Neural progenitor cell (in vitro differentiated cells): ENCODE data around the gene CACNA1C. TPM values are rescaled to one million over a fixed set of nuclear protein-coding genes. Genes with fewer than 3 reads are reported as not detected.
"Not testable (repeated sequence)": the region's sequence is repeated elsewhere in the genome, so short reads cannot be mapped to it uniquely, and the experiment has no call there.

Experiments
- DNase-seq: peaks from one replicate; pipeline ENCODE4 v3.0.0-alpha.2; 2016; ENCODE audit warnings: low spot score
- H2AFZ ChIP-seq: fragments of 200-600 bp; sonication (generic); replicated peaks from 2 replicates; pipeline ENCODE4 v1.6.1; 2016; ENCODE audit warnings: antibody characterized with exemption
- H3F3A ChIP-seq: fragments of 200-600 bp; sonication (generic); 2 replicates; pipeline ENCODE4 v1.6.1; 2016; ENCODE audit warnings: antibody characterized with exemption, low read depth
- H3K27ac ChIP-seq: fragments of 200-600 bp; sonication (generic); 2 replicates; pipeline ENCODE4 v1.5.1; 2016; ENCODE audit warnings: mild to moderate bottlenecking
- H3K27me3 ChIP-seq: fragments of 200-600 bp; sonication (generic); 2 replicates; pipeline ENCODE4 v1.6.1; 2016; ENCODE audit warnings: mild to moderate bottlenecking, moderate library complexity
- H3K36me3 ChIP-seq: fragments of 200-600 bp; sonication (generic); 2 replicates; pipeline ENCODE4 v1.5.1; 2016
- H3K4me1 ChIP-seq: fragments of 200-600 bp; sonication (generic); 2 replicates; pipeline ENCODE4 v1.6.1; 2016; ENCODE audit warnings: mixed run types
- H3K4me2 ChIP-seq: fragments of 200-600 bp; sonication (generic); 2 replicates; pipeline ENCODE4 v1.6.1; 2016
- H3K4me3 ChIP-seq: fragments of 200-600 bp; sonication (generic); 2 replicates; pipeline ENCODE4 v1.5.1; 2016
- H3K79me2 ChIP-seq: fragments of 200-600 bp; sonication (generic); 2 replicates; pipeline ENCODE4 v1.6.1; 2016; ENCODE audit warnings: low read depth
- H3K9ac ChIP-seq: fragments of 200-600 bp; sonication (generic); 2 replicates; pipeline ENCODE4 v1.6.1; 2016
- H3K9me3 ChIP-seq: fragments of 200-600 bp; sonication (generic); 2 replicates; pipeline ENCODE4 v1.5.1; 2016; ENCODE audit warnings: low read depth
- H4K20me1 ChIP-seq: fragments of 200-600 bp; sonication (generic); 2 replicates; pipeline ENCODE4 v1.6.1; 2016; ENCODE audit warnings: low read depth
- H3K27ac Mint-ChIP-seq: 3 replicates; pipeline ENCODE4 v1.8.0; 2021; ENCODE audit warnings: mixed read lengths
- H3K27me3 Mint-ChIP-seq: 2 replicates; pipeline ENCODE4 v1.8.0; 2022; ENCODE audit warnings: low read depth, mild to moderate bottlenecking, inconsistent platforms, moderate library complexity, mixed read lengths; ENCODE audit not compliant: insufficient read depth
- H3K36me3 Mint-ChIP-seq: 3 replicates; pipeline ENCODE4 v1.8.0; 2021; ENCODE audit warnings: mixed read lengths
- H3K4me1 Mint-ChIP-seq: 3 replicates; pipeline ENCODE4 v1.8.0; 2021; ENCODE audit warnings: mixed read lengths
- H3K4me3 Mint-ChIP-seq: 3 replicates; pipeline ENCODE4 v1.8.0; 2021; ENCODE audit warnings: mild to moderate bottlenecking, moderate library complexity, mixed read lengths
- H3K9me3 Mint-ChIP-seq: 3 replicates; pipeline ENCODE4 v1.8.0; 2020; ENCODE audit warnings: mixed read lengths
- CTCF ChIP-seq: fragments of 200-600 bp; sonication (generic); IDR thresholded peaks from 2 replicates; pipeline ENCODE4 v1.5.1; 2017; ENCODE audit warnings: antibody characterized with exemption, mild to moderate bottlenecking
- EZH2 ChIP-seq: fragments of 200-600 bp; sonication (generic); IDR thresholded peaks from 2 replicates; pipeline ENCODE4 v1.6.1; 2017; ENCODE audit warnings: antibody characterized with exemption, mild to moderate bottlenecking, moderate library complexity
- EZH2phosphoT487 ChIP-seq: fragments of 200-600 bp; sonication (generic); IDR thresholded peaks from 2 replicates; pipeline ENCODE4 v1.6.1; 2017; ENCODE audit warnings: antibody characterized with exemption
- total RNA-seq: library from RNA; depleted of rRNA; stranded (reverse); fragments of >200 nt; gene quantifications from 2 replicates; pipeline ENCODE4 v1.2.3, GENCODE V29; 2015; ENCODE audit warnings: low replicate concordance

Gene CACNA1C
- total RNA-seq, 1 donor from 2014 or later, result 2.7 TPM

- no peaks in the 10 kb centered on the region for H3K9me3 ChIP-seq
- Mint-ChIP-seq H3K9me3 (peaks cover 3% of the 10 kb centered on the region), H3K27ac (no peak overlapping the region), H3K36me3 (no peaks in the 10 kb centered on the region), H3K27me3 (peaks cover 10% of the 10 kb centered on the region), H3K4me1 (no peaks in the 10 kb centered on the region), H3K4me3 (no peak overlapping the region)
- H3K36me3 ChIP-seq, result no peaks in the 10 kb centered on the region
- H3F3A ChIP-seq, result peaks cover 8% of the 10 kb centered on the region
- H2AFZ ChIP-seq, result no peak overlapping the region
- no peak for DNase-seq
- H3K27ac ChIP-seq, result no peak overlapping the region
- H3K9ac ChIP-seq, result no peak overlapping the region
- H3K79me2 ChIP-seq, result no peaks in the 10 kb centered on the region
- no peak overlapping the region for H3K4me3 ChIP-seq
- H3K4me2 ChIP-seq, result no peak overlapping the region
- H4K20me1 ChIP-seq, result no peaks in the 10 kb centered on the region
- H3K27me3 ChIP-seq, result no peaks in the 10 kb centered on the region
- no peak for TF ChIP-seq CTCF
- no peak for TF ChIP-seq EZH2
- TF ChIP-seq EZH2phosphoT487, result no peak
- no peaks in the 10 kb centered on the region for H3K4me1 ChIP-seq
Measured at GRCh38 chr12:2739069-2739468, 686.3 kb downstream of the CACNA1C start.

DNA sequence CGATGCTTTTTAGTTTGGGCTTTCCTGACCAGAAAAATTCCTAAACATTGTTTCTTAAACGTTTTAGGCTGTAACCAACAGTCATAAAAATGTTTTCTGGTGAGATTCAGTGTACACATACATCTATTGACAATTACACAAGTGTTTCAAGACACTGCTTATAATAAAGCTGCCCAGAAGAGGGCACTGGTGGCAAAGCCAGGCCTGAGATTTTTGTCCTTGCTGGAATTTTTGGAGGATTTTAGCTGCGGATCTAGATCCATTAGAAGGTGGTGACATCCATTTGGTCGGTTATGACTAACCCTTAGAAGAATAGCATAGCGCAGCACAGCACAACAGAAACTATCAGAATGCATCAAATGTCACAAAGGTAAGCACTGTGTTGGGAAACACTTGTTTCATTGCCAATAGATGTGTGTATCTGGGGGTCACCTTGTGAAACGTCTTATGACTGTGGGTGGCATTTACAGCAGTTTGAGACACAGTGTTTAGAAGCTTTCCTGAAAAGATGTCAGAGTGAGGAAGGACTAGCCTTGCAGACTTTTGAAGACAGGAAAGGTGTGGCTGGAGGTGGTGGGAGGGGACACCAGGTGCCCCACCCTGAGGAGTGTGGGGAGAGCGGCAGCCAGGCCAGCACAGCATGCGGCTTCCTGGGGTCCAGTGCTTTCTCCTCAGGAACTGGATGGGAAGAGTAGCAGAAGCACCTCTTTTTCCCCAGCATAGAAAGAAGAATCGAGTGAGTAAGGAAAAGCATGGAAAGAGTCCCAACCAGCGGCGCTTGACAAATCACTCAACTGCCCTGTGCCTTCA lies 687.2 kb downstream of the CACNA1C start:
- no peak overlapping the region for H2AFZ ChIP-seq
- H3K36me3 ChIP-seq, result no peaks in the 10 kb centered on the region
- peak; percentile 62 for DNase-seq
- peaks cover 3% of the 10 kb centered on the region for H3K9me3 Mint-ChIP-seq
- H3K79me2 ChIP-seq, result no peaks in the 10 kb centered on the region
- no peaks in the 10 kb centered on the region for H4K20me1 ChIP-seq
- H3K27me3 Mint-ChIP-seq, result peaks cover 10% of the 10 kb centered on the region
- peak overlapping the region; percentile 27 for H3K27ac Mint-ChIP-seq
- H3K4me3 Mint-ChIP-seq, result no peak overlapping the region
- peaks cover 8% of the 10 kb centered on the region for H3F3A ChIP-seq
- TF ChIP-seq CTCF (peak; percentile 79), EZH2 (no peak)
- H3K27ac ChIP-seq, result no peak overlapping the region
- no peaks in the 10 kb centered on the region for H3K36me3 Mint-ChIP-seq
- no peaks in the 10 kb centered on the region for H3K27me3 ChIP-seq
- H3K9ac ChIP-seq, result no peak overlapping the region
- no peak overlapping the region for H3K4me2 ChIP-seq
- H3K4me1 ChIP-seq, result no peaks in the 10 kb centered on the region
- no peaks in the 10 kb centered on the region for H3K4me1 Mint-ChIP-seq
- H3K9me3 ChIP-seq, result no peaks in the 10 kb centered on the region
- H3K4me3 ChIP-seq, result no peak overlapping the region

- not testable (repeated sequence) for H3K4me3 ChIP-seq, H3K9me3 Mint-ChIP-seq, H3K79me2 ChIP-seq, H2AFZ ChIP-seq, H3K4me2 ChIP-seq, H3K27ac ChIP-seq, H3K9me3 ChIP-seq, H3K27ac Mint-ChIP-seq, H3K4me1 Mint-ChIP-seq, H3K9ac ChIP-seq, H3K4me1 ChIP-seq, H3F3A ChIP-seq, H3K27me3 ChIP-seq, H4K20me1 ChIP-seq, DNase-seq, H3K36me3 Mint-ChIP-seq, H3K36me3 ChIP-seq, H3K4me3 Mint-ChIP-seq
- H3K27me3 Mint-ChIP-seq, result peaks cover 14% of the 10 kb centered on the region
Measured at GRCh38 chr12:2742037-2742436, 689.2 kb downstream of the CACNA1C start.

DNA sequence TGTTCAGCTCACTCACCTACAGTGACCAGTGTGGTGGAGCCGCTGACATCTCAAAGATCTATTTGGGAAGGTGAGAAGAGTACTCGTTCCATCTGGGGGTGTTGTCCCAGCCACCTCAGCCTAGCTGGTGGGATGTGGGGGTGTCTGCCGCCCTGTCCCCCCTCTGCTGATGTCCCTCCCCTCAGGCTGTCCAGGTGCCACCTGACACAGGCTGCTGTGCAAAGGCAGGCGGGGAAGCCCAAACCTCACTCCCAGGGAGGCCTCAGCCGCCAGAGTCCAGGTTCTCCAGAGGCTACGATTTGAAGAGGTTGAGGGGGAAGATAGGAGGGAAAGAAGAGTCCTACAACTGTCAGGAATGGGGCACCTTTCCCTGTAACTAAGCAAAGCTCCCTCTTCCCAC lies 690.7 kb downstream of the CACNA1C start:
- H3K27me3 Mint-ChIP-seq, result peaks cover 14% of the 10 kb centered on the region
- no peaks in the 10 kb centered on the region for H3K36me3 Mint-ChIP-seq
- H3K4me3 Mint-ChIP-seq, result no peak overlapping the region
- no peak overlapping the region for H3K4me3 ChIP-seq
- H3F3A ChIP-seq, result peaks cover 8% of the 10 kb centered on the region
- H3K4me1 Mint-ChIP-seq, result no peaks in the 10 kb centered on the region
- H3K79me2 ChIP-seq, result no peaks in the 10 kb centered on the region
- H3K27ac ChIP-seq, result no peak overlapping the region
- H3K36me3 ChIP-seq, result no peaks in the 10 kb centered on the region
- H3K9ac ChIP-seq, result no peak overlapping the region
- no peak overlapping the region for H3K27ac Mint-ChIP-seq
- no peaks in the 10 kb centered on the region for H3K9me3 ChIP-seq
- H4K20me1 ChIP-seq, result no peaks in the 10 kb centered on the region
- H3K4me2 ChIP-seq, result no peak overlapping the region
- no peak for DNase-seq
- no peak overlapping the region for H2AFZ ChIP-seq
- H3K9me3 Mint-ChIP-seq, result peaks cover 3% of the 10 kb centered on the region
- H3K27me3 ChIP-seq, result peaks cover 2% of the 10 kb centered on the region
- H3K4me1 ChIP-seq, result no peaks in the 10 kb centered on the region
- TF ChIP-seq EZH2phosphoT487 (no peak), CTCF (no peak)
